ENCODE results near the gene PTER.

The PTER gene

GRCh38 chr10:16547973-16548372 is 111.2 kb downstream of the PTER start:
- no peaks in the 10 kb centered on the region for H3K27me3 ChIP-seq (ENCODE audit: control insufficient read depth, insufficient read depth, low read length)
- no peak overlapping the region for H3K27ac ChIP-seq
- no peaks in the 10 kb centered on the region for H3K79me2 ChIP-seq
- no peaks in the 10 kb centered on the region for H3K4me1 ChIP-seq
- no peak overlapping the region for H3K4me3 ChIP-seq (ENCODE audit: low read depth, low read length)
- H2AFZ ChIP-seq, result no peak overlapping the region
- TF ChIP-seq CTCF (IDR thresholded peaks at IDR 0.05), result no peak
- no peaks in the 10 kb centered on the region for H3K9me3 ChIP-seq (ENCODE audit: control insufficient read depth, low read length)
- no peaks in the 10 kb centered on the region for H3K36me3 ChIP-seq (ENCODE audit: control insufficient read depth, insufficient read depth, low read length)
- no peak overlapping the region for H3K9ac ChIP-seq
- H3K4me2 ChIP-seq (ENCODE audit: low read length), result no peak overlapping the region

- Histone ChIP-seq H3K4me1 (no peaks in the 10 kb centered on the region), H3K36me3 (ENCODE audit: control insufficient read depth, insufficient read depth, low read length) (no peaks in the 10 kb centered on the region), H3K4me2 (ENCODE audit: low read length) (no peak overlapping the region), H3K27me3 (ENCODE audit: control insufficient read depth, insufficient read depth, low read length) (no peaks in the 10 kb centered on the region), H2AFZ (no peak overlapping the region), H3K9ac (no peak overlapping the region), H3K4me3 (ENCODE audit: low read depth, low read length) (no peak overlapping the region), H3K27ac (no peak overlapping the region), H3K9me3 (ENCODE audit: control insufficient read depth, low read length) (no peaks in the 10 kb centered on the region), H3K79me2 (no peaks in the 10 kb centered on the region)
- TF ChIP-seq CTCF (IDR thresholded peaks at IDR 0.05), result no peak
These were observed 122.5 kb downstream of the PTER start for GRCh38 chr10:16559236-16559773.

GRCh38 chr10:16562891-16563290 is 126.1 kb downstream of the PTER start:
- Histone ChIP-seq H3K36me3 (ENCODE audit: control insufficient read depth, insufficient read depth, low read length) (no peaks in the 10 kb centered on the region), H2AFZ (no peak overlapping the region), H3K4me1 (no peaks in the 10 kb centered on the region), H3K27ac (no peak overlapping the region), H3K9ac (no peak overlapping the region), H3K9me3 (ENCODE audit: control insufficient read depth, low read length) (no peaks in the 10 kb centered on the region), H3K4me2 (ENCODE audit: low read length) (no peak overlapping the region), H3K79me2 (no peaks in the 10 kb centered on the region), H3K4me3 (ENCODE audit: low read depth, low read length) (no peak overlapping the region), H3K27me3 (ENCODE audit: control insufficient read depth, insufficient read depth, low read length) (no peaks in the 10 kb centered on the region)
- no peak for TF ChIP-seq CTCF (IDR thresholded peaks at IDR 0.05)
